Large intestine (tissue), 3 donors: ENCODE data around the gene SLC35F2. TPM values are rescaled to one million over a fixed set of nuclear protein-coding genes. Genes with fewer than 3 reads are reported as not detected.

Experiments used
- DNase-seq, 2 donors: peaks; one replicate each; pipeline versions ENCODE4 v3.0.0 to v3.0.0-alpha.2; 2013
- H3K27ac ChIP-seq: one replicate; pipeline ENCODE4 v1.5.1; 2013; ENCODE audit warnings: low read length
- H3K27me3 ChIP-seq: 2 replicates; pipeline ENCODE4 v1.6.1; 2013; ENCODE audit warnings: low read length; ENCODE audit not compliant: control insufficient read depth, insufficient read depth
- H3K36me3 ChIP-seq: 2 replicates; pipeline ENCODE4 v1.6.1; 2013; ENCODE audit warnings: low read length; ENCODE audit not compliant: control insufficient read depth, insufficient read depth
- H3K4me1 ChIP-seq: one replicate; pipeline ENCODE4 v1.6.1; 2013; ENCODE audit warnings: low read length; ENCODE audit not compliant: control insufficient read depth, insufficient read depth
- H3K4me3 ChIP-seq: one replicate; pipeline ENCODE4 v1.5.1; 2013; ENCODE audit warnings: low read length
- H3K9me3 ChIP-seq: one replicate; pipeline ENCODE4 v1.6.1; 2013; ENCODE audit warnings: mild to moderate bottlenecking, low read depth, low read length, moderate library complexity; ENCODE audit not compliant: control insufficient read depth
- WGBS: methylation state at CpG from one replicate; pipeline ENCODE4 v1.1.5; 2013; ENCODE audit warnings: low lambda C conversion rate; ENCODE audit not compliant: insufficient coverage; 5-methylcytosine and 5-hydroxymethylcytosine counted together
- polyA plus RNA-seq: library from polyadenylated mRNA; unstranded; fragments of 120-200 nt; gene quantifications from one replicate; pipeline ENCODE4 v1.2.1, GENCODE V29; 2013

SLC35F2 gene
- polyA plus RNA-seq, 1 donor, result 12.5 TPM

GRCh38 chr11:107791343-107792048 is 67.1 kb downstream of the SLC35F2 start:
- Histone ChIP-seq H3K27me3 (no peaks in the 10 kb centered on the region), H3K27ac (no peak overlapping the region), H3K9me3 (no peaks in the 10 kb centered on the region), H3K36me3 (no peaks in the 10 kb centered on the region), H3K4me1 (no peaks in the 10 kb centered on the region), H3K4me3 (no peak overlapping the region)
- DNase-seq, result peak in 1 of 2 donors; percentile 10
- WGBS, result no CpG with 5 or more reads among the region's 10 CpGs

GRCh38 chr11:107789767-107790166 is 68.8 kb downstream of the SLC35F2 start:
- no CpG with 5 or more reads among the region's 7 CpGs for WGBS
- no peak for DNase-seq
- no peak overlapping the region for H3K27ac ChIP-seq

GRCh38 chr11:107787733-107788132 is 70.9 kb downstream of the SLC35F2 start:
- Histone ChIP-seq H3K9me3 (no peaks in the 10 kb centered on the region), H3K4me3 (no peak overlapping the region), H3K27me3 (no peaks in the 10 kb centered on the region), H3K36me3 (no peaks in the 10 kb centered on the region), H3K4me1 (no peaks in the 10 kb centered on the region), H3K27ac (no peak overlapping the region)
- no peak for DNase-seq
- WGBS, result no CpG with 5 or more reads among the region's 5 CpGs

More at GRCh38 chr11:107789767-107790166, 68.8 kb downstream of the SLC35F2 start:
- Histone ChIP-seq H3K9me3 (no peaks in the 10 kb centered on the region), H3K27me3 (no peaks in the 10 kb centered on the region), H3K4me3 (no peak overlapping the region), H3K4me1 (no peaks in the 10 kb centered on the region), H3K36me3 (no peaks in the 10 kb centered on the region)

- WGBS, result 83% methylated on average over 1 of the region's 5 CpGs
- Histone ChIP-seq H3K36me3 (no peaks in the 10 kb centered on the region), H3K9me3 (no peaks in the 10 kb centered on the region), H3K4me1 (no peaks in the 10 kb centered on the region), H3K4me3 (no peak overlapping the region), H3K27ac (no peak overlapping the region), H3K27me3 (no peaks in the 10 kb centered on the region)
- DNase-seq, result no peak
These were observed 73.2 kb downstream of the SLC35F2 start for GRCh38 chr11:107785401-107785800.

GRCh38 chr11:107783121-107783520 is 75.5 kb downstream of the SLC35F2 start:
- Histone ChIP-seq H3K9me3 (no peaks in the 10 kb centered on the region), H3K36me3 (no peaks in the 10 kb centered on the region), H3K4me1 (no peaks in the 10 kb centered on the region), H3K27ac (no peak overlapping the region), H3K27me3 (no peaks in the 10 kb centered on the region), H3K4me3 (no peak overlapping the region)
- WGBS, result no CpG with 5 or more reads among the region's 4 CpGs
- DNase-seq, result no peak

DNA sequence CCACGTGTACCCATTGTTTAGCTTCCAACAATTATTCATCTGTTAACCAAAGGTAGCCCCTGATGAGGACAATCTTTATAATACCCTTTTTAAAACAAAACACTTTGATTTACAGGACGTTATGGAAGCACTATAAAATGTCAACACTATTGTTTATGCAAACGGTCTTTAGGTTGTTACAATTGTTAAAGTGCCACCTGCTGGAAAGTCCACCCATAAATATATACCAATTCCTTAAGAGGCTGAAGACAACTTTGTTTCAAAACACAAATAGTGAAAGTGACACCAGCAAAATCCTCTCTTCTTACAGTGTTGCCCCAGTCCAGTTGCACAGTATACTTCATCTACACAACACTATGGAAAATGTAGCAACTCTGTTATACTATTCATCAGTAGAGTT is 77.8 kb downstream of the SLC35F2 start:
- no peak for DNase-seq
- no peak overlapping the region for H3K27ac ChIP-seq
- 27% methylated on average over 3 of the region's 3 CpGs for WGBS

DNA sequence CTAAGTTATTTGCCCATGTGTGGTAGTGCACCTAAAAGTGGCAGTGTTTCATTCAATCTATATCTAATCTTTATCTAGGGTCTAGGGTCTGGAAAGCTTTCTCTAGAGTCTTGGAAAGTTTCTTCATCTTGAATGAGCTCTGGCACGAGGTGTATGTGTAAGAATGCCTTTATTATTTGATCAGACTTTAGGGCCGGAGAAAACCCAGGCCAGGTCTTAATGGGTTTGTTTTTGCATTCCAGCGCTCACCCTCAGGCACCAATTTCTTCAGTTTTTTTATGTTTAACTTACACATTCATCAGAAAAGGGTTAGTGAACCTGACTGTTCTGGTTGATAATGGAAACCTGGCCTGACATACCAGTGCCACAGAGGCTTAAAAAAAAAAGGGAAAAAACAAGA is 78.5 kb downstream of the SLC35F2 start:
- Histone ChIP-seq H3K4me3 (no peak overlapping the region), H3K9me3 (no peaks in the 10 kb centered on the region), H3K4me1 (no peaks in the 10 kb centered on the region), H3K36me3 (no peaks in the 10 kb centered on the region), H3K27me3 (no peaks in the 10 kb centered on the region), H3K27ac (no peak overlapping the region)
- no CpG with 5 or more reads among the region's 3 CpGs for WGBS
- no peak for DNase-seq

More for the DNA sequence above, 77.8 kb downstream of the SLC35F2 start:
- H3K4me1 ChIP-seq, result no peaks in the 10 kb centered on the region
- no peaks in the 10 kb centered on the region for H3K36me3 ChIP-seq
- H3K27me3 ChIP-seq, result no peaks in the 10 kb centered on the region
- H3K4me3 ChIP-seq, result no peak overlapping the region
- no peaks in the 10 kb centered on the region for H3K9me3 ChIP-seq

DNA sequence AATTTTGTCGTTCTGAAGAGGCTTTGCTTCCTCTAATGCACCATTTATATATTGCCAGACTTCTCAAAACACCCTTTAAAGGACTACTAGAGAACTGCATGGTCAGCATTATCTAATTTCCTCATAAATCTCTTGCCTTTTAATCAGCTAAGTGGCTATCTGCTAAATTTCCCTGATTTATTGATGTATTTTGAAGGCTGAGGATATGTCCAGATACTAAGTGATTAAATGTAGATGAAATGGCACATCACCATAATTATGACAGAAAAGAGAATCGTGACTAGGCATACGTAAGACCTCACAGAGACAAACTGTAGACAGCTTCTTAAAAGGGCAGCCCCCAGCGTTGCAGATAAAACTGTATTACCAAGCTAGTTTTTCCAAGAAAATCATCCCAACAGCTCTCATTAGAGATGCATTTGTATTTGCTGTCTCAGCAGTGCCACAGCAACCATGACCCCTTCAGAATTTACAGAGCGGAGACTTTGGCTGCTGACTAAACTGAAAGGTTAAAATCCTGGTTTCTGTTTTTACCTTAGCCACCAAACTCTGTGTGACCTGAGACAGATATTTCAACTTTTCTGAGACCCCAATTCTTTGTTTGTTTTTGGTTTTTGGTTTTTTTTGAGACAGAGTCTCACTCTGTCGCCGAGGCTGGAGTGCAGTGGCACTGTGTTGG is 79.6 kb downstream of the SLC35F2 start:
- WGBS, result no CpG with 5 or more reads among the region's 7 CpGs
- Histone ChIP-seq H3K9me3 (no peaks in the 10 kb centered on the region), H3K27ac (no peak overlapping the region), H3K27me3 (no peaks in the 10 kb centered on the region), H3K36me3 (no peaks in the 10 kb centered on the region), H3K4me1 (no peaks in the 10 kb centered on the region), H3K4me3 (no peak overlapping the region)
- no peak for DNase-seq

DNA sequence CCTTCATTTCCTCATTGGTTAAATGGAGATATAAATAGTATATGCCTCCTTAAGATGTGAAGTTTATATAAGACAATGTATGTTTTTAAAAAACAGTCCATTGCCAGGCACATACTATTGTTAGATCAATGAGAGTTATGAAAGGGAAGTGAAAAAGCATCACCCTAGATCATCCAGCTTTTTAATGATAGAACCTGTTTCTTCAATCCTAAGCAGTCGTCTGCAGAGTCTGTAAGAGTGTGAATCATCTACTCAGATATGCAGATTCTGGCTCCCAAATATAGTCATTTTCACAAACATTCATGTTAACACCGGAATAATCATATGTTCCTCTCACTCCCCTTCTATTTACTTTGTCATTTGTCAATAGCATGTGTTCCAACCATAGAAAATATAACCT is 81.5 kb downstream of the SLC35F2 start:
- no peak overlapping the region for H3K4me3 ChIP-seq
- no peaks in the 10 kb centered on the region for H3K36me3 ChIP-seq
- H3K27me3 ChIP-seq, result no peaks in the 10 kb centered on the region
- WGBS, result no CpG with 5 or more reads among the region's 2 CpGs
- H3K27ac ChIP-seq, result no peak overlapping the region
- DNase-seq, result no peak
- no peaks in the 10 kb centered on the region for H3K9me3 ChIP-seq
- no peaks in the 10 kb centered on the region for H3K4me1 ChIP-seq

DNA sequence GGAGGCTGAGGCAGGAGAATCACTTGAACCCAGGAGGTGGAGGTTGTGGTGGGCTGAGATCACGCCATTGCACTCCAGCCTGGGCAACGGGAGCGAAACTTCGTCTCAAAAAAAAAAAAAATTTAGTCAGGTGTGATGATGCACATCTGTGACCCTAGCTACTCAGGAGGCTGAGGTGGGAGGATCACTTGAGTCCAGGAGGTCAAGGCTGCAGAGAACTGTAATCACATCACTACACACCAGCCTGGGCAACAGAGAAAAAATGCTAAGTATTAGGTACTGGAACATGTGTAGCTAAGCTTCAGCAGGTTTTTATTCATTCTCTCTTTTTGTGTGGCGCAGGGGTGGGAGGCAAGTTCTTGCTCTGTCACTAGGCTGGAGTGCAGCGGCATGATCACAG is 82.5 kb downstream of the SLC35F2 start:
- Histone ChIP-seq H3K4me1 (no peaks in the 10 kb centered on the region), H3K27me3 (no peaks in the 10 kb centered on the region), H3K36me3 (no peaks in the 10 kb centered on the region), H3K9me3 (no peaks in the 10 kb centered on the region), H3K27ac (no peak overlapping the region), H3K4me3 (no peak overlapping the region)
- WGBS, result no CpG with 5 or more reads among the region's 6 CpGs
- no peak for DNase-seq

GRCh38 chr11:107770551-107770951 is 88.0 kb downstream of the SLC35F2 start:
- DNase-seq, result no peak
- no CpG with 5 or more reads among the region's 3 CpGs for WGBS
- no peaks in the 10 kb centered on the region for H3K27me3 ChIP-seq

More at GRCh38 chr11:107770551-107770951, 88.0 kb downstream of the SLC35F2 start:
- no peaks in the 10 kb centered on the region for H3K9me3 ChIP-seq
- no peaks in the 10 kb centered on the region for H3K36me3 ChIP-seq
- no peak overlapping the region for H3K4me3 ChIP-seq
- H3K27ac ChIP-seq, result no peak overlapping the region
- no peaks in the 10 kb centered on the region for H3K4me1 ChIP-seq
